Measurements from ENCODE around the gene IL13RA2.

Gene IL13RA2

GRCh38 chrX:115017455-115017854 lies at the start of gene IL13RA2:
Gene IL13RA2, minus strand, starts transcription at chrX:115017616. Its CDS starts 347 bp downstream, at chrX:115017269.
- DNase-seq: no peak

- DNase-seq: no peak
Observed at GRCh38 chrX:115065304-115065703, 47.9 kb upstream of the IL13RA2 start.

GRCh38 chrX:115060013-115060412 lies 42.6 kb upstream of the IL13RA2 start:
- DNase-seq: no peak

- no peak for DNase-seq
Observed at GRCh38 chrX:115058276-115058675, 40.9 kb upstream of the IL13RA2 start.

GRCh38 chrX:115054876-115055275 lies 37.5 kb upstream of the IL13RA2 start:
- no peak for DNase-seq

GRCh38 chrX:115053223-115053622 lies 35.8 kb upstream of the IL13RA2 start:
- DNase-seq: no peak

GRCh38 chrX:115047715-115048114 lies 30.3 kb upstream of the IL13RA2 start:
- DNase-seq: no peak

- no peak for DNase-seq
Observed at GRCh38 chrX:115047181-115047580, 29.8 kb upstream of the IL13RA2 start.

GRCh38 chrX:115040417-115040816 lies 23.0 kb upstream of the IL13RA2 start:
- no peak for DNase-seq

GRCh38 chrX:115038406-115038805 lies 21.0 kb upstream of the IL13RA2 start:
- DNase-seq: no peak

GRCh38 chrX:115036029-115036428 lies 18.6 kb upstream of the IL13RA2 start:
- DNase-seq: no peak

GRCh38 chrX:115031989-115032388 lies 14.6 kb upstream of the IL13RA2 start:
- DNase-seq: no peak

GRCh38 chrX:115030625-115031024 lies 13.2 kb upstream of the IL13RA2 start:
- DNase-seq: no peak

GRCh38 chrX:115029869-115030570 lies 12.6 kb upstream of the IL13RA2 start:
- no peak for DNase-seq

- DNase-seq: no peak
Observed at GRCh38 chrX:115029440-115029839, 12.0 kb upstream of the IL13RA2 start.

GRCh38 chrX:115023811-115024210 lies 6.4 kb upstream of the IL13RA2 start:
- no peak for DNase-seq

- DNase-seq: no peak
Observed at GRCh38 chrX:115023139-115023538, 5.7 kb upstream of the IL13RA2 start.

GRCh38 chrX:115021121-115021520 lies 3.7 kb upstream of the IL13RA2 start:
- no peak for DNase-seq

GRCh38 chrX:115018944-115019343 lies 1.5 kb upstream of the IL13RA2 start:
- DNase-seq: no peak

- DNase-seq: no peak
Observed at GRCh38 chrX:115018040-115018647, 728 bp upstream of the IL13RA2 start.

GRCh38 chrX:115013705-115014104 lies 3.7 kb downstream of the IL13RA2 start:
- no peak for DNase-seq

GRCh38 chrX:115011428-115011827 lies 6.0 kb downstream of the IL13RA2 start:
- DNase-seq: no peak

- no peak for DNase-seq
Observed at GRCh38 chrX:114999906-115000305, 17.5 kb downstream of the IL13RA2 start.

- no peak for DNase-seq
Observed at GRCh38 chrX:114997779-114998178, 19.6 kb downstream of the IL13RA2 start.

All from midbrain (tissue), 1 donor.